Neural crest cell (in vitro differentiated cells): ENCODE results near the gene GFOD1. TPM values are rescaled to one million over a fixed set of nuclear protein-coding genes. Genes with fewer than 3 reads are reported as not detected.

ENCODE experiments used
- DNase-seq: peaks from one replicate; pipeline ENCODE4 v3.0.0; 2021; ENCODE audit warnings: low read depth, mixed read lengths, low spot score
- H3K27ac Mint-ChIP-seq: one replicate; pipeline ENCODE4 v1.8.0; 2021; ENCODE audit warnings: mild to moderate bottlenecking, mixed read lengths; ENCODE audit not compliant: unreplicated experiment
- H3K27me3 Mint-ChIP-seq: 2 replicates; pipeline ENCODE4 v1.8.0; 2021; ENCODE audit warnings: low read depth, mild to moderate bottlenecking, mixed read lengths
- H3K36me3 Mint-ChIP-seq: 2 replicates; pipeline ENCODE4 v1.8.0; 2021; ENCODE audit warnings: low read depth, mild to moderate bottlenecking, mixed read lengths
- H3K4me1 Mint-ChIP-seq: 2 replicates; pipeline ENCODE4 v1.8.0; 2021; ENCODE audit warnings: mixed read lengths
- H3K4me3 Mint-ChIP-seq: one replicate; pipeline ENCODE4 v1.8.0; 2021; ENCODE audit warnings: mild to moderate bottlenecking, mixed read lengths
- H3K9me3 Mint-ChIP-seq: 2 replicates; pipeline ENCODE4 v1.8.0; 2021; ENCODE audit warnings: mixed read lengths
- CTCF ChIP-seq: fragments of 200-600 bp; sonication (generic); conservative IDR thresholded peaks from 2 replicates; pipeline ENCODE4 v1.5.0; 2021; ENCODE audit warnings: antibody characterized with exemption, mild to moderate bottlenecking
- total RNA-seq: library from RNA; stranded (reverse); gene quantifications from 2 replicates; pipeline ENCODE4 v1.2.1, GENCODE V29; 2021

The GFOD1 gene
- total RNA-seq, 1 donor from 2014 or later = 2.2 TPM

GRCh38 chr6:13315896-13316295 lies 171.5 kb downstream of the GFOD1 start:
- TF ChIP-seq CTCF = no peak
- Mint-ChIP-seq H3K4me3 (no peak overlapping the region), H3K4me1 (no peaks in the 10 kb centered on the region), H3K27me3 (no peaks in the 10 kb centered on the region), H3K36me3 (peaks cover 10% of the 10 kb centered on the region), H3K9me3 (no peaks in the 10 kb centered on the region), H3K27ac (no peak overlapping the region)
- DNase-seq = no peak

- H3K36me3 Mint-ChIP-seq = peaks cover 8% of the 10 kb centered on the region
- no peak overlapping the region for H3K27ac Mint-ChIP-seq
- no peak for TF ChIP-seq CTCF
- no peaks in the 10 kb centered on the region for H3K4me1 Mint-ChIP-seq
- no peaks in the 10 kb centered on the region for H3K27me3 Mint-ChIP-seq
- H3K9me3 Mint-ChIP-seq = no peaks in the 10 kb centered on the region
- no peak for DNase-seq
- H3K4me3 Mint-ChIP-seq = no peak overlapping the region
Measured at GRCh38 chr6:13314806-13315205, 172.6 kb downstream of the GFOD1 start.

GRCh38 chr6:13311155-13311554 lies 176.2 kb downstream of the GFOD1 start:
- Mint-ChIP-seq H3K27me3 (no peaks in the 10 kb centered on the region), H3K27ac (no peak overlapping the region), H3K4me1 (no peaks in the 10 kb centered on the region), H3K36me3 (peaks cover 11% of the 10 kb centered on the region), H3K4me3 (no peak overlapping the region), H3K9me3 (no peaks in the 10 kb centered on the region)
- no peak for TF ChIP-seq CTCF
- DNase-seq = no peak

GRCh38 chr6:13308332-13308731 lies 179.1 kb downstream of the GFOD1 start:
- no peak for TF ChIP-seq CTCF
- no peaks in the 10 kb centered on the region for H3K27me3 Mint-ChIP-seq
- H3K4me3 Mint-ChIP-seq = no peak overlapping the region
- DNase-seq = no peak
- no peaks in the 10 kb centered on the region for H3K9me3 Mint-ChIP-seq
- peaks cover 8% of the 10 kb centered on the region for H3K36me3 Mint-ChIP-seq
- H3K4me1 Mint-ChIP-seq = peaks cover 5% of the 10 kb centered on the region
- no peak overlapping the region for H3K27ac Mint-ChIP-seq

Other genes with a start within 250 kb of the GFOD1 start
- gene TBC1D7, start 159.1 kb downstream of the GFOD1 start, total RNA-seq = 35.4 TPM in 2 replicates
- gene SIRT5, start 87.0 kb upstream of the GFOD1 start, total RNA-seq = 8.8 and 10.3 TPM in 2 replicates
- 54.7 and 63.6 TPM in 2 replicates for gene NOL7, start 127.7 kb upstream of the GFOD1 start, total RNA-seq
- gene RANBP9, start 224.2 kb upstream of the GFOD1 start, total RNA-seq = 41.2 and 41.5 TPM in 2 replicates